Measurements from ENCODE around the gene FAM3A. TPM values are rescaled to one million over a fixed set of nuclear protein-coding genes. Genes with fewer than 3 reads are reported as not detected.

Gene FAM3A
- total RNA-seq, 1 donor from 2014 or later: 23.2 TPM

DNA sequence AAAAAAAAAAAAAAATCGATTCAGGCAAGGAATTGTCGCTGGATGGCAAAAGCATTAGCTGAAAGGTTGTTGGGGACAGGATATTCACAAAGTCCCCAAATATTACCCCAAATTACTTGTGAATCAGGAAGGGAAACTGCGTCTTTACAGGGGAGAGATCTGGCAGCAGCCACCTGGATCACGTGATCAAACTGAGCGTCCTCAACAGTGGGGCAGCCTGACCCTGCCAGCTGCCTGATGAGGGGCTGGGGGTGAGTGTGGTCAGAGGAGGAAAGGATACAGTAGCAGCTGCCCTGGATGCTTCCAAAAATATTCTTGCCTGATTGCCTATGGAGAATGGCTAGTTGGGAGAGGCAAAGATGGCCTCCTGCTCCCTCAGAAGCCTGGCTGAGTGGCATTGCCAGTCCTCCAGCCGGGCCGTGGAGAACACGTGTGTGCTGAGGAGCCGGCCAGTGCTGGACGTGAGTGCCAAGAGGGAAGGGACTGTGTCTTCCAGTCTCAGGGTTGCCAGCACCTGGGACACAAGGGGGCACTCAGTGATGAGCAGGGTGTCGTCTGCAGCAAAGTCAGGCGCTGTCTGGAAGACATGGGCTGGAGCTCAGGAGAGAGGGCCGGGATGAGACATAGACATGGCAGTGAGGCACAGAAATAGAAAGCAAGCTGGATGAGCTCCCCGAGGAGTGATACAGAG, 34.0 kb downstream of the FAM3A start:
- no peak for DNase-seq (ENCODE audit: low read depth, low spot score)

DNA sequence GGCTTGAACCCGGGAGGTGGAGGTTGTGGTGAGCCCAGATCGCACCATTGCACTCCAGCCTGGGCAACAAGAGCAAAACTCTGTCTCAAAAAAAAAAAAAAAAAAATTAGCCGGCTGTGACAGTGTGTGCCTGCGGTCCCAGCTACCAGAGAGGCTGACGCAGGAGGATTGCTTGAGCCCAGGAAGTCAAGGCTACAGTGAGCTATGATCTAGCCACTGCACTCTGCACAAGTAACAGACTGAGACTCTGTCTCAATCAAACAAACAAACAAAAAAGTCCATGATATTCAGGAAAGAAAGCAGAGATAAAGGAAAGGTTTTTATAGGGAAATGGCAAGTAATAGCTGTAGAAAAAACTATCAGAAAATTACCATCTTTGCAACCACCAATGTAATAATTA, 34.8 kb downstream of the FAM3A start:
- DNase-seq (ENCODE audit: low read depth, low spot score): no peak

DNA sequence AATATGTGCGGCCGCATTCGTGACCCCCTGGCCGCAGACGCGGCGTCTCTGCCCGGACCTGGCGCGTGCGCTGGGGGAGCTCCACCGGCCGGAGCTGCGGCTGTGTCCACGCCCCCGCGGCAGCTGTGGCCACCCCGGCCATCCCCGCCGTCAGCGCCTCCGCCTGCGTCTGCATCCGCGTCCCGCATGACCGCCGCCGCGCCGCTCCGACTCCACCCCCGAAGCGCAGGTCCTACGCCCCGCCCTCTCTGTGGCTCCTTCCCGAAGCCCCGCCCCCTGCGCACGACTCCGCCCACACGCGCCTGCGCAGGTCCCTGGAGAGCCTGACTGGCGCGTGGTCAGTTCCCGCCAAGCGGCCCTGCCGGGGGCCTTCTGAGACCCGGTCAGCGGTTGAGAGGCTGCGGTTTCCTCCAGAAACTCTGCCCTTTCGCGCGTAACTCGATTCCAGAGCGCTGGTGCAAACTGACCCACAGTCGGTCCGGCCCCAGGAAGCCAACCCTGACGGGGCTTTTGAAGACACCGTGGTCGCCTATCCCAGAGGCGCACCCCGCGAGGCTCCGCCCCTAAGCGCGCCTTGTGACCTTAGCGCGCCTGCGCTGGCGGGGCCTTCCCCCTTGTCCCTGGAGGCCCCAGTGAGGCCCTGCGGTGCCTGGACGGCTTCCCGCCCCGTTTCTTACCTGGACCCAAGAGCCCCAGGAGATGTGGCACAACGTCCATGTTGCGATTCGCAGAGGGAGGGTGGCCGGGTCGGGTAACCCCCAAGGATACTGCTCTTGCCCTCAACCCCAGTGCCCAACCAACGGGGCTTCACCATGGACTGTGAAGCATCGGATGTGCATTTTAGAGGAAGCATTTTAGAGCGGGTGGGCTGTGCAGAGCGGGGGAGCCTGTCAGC, 37.1 kb downstream of the FAM3A start, which contains the start of gene LAGE3:
TSS of gene LAGE3 (minus strand) at position 554 of the 895 bp plus-strand sequence. CDS start at position 188, 366 bp downstream.
- DNase-seq (ENCODE audit: low read depth, low spot score): peak; percentile 51

DNA sequence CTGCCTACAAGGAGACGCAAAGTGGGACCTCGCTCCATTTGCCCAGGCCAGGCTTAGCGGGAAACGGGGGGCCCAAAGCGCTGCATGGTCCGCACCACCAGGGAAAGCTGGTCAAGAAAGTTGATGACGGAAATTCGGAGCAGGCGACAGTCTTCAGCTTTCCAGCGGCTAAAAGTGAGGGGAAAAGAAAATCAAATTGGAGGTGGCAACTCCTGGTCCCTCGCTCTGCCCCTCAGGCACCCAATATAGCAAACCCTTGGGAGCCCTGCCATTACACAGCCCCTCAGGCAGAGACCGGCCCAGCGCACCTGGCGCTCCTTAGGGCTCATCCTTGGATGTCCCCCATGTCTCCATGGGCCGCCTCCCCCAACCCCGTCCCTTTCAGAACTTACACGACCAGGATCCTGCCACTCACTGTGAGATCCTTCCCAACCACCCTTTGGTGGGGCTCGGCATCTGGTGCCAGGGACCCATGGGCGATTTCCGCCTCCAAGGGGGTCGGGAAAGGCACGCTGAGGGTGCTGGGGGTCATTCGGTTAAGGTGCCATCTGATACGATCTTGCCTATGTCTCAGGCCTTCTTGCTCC, 38.0 kb downstream of the FAM3A start:
- DNase-seq (ENCODE audit: low read depth, low spot score): no peak

DNA sequence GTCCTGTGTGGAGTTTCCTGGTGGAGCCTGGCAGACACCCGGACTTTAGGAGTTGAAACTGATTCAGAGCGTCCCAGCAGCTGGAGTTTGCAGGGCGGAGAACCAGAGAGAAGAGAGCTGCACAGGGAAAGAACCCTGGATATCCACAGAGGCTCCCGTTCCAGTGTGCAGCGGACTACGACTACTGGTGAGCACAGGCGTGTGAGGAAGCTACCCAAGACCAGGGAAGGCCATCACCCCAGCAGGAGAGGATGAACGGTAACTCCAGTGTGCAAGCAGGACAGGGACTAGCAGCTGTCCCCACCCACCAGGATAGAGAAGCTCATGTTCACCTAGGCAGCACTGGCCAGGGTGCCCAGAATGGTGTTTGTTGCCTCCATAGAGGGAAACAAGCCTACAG, 39.2 kb downstream of the FAM3A start:
- DNase-seq (ENCODE audit: low read depth, low spot score): no peak

DNA sequence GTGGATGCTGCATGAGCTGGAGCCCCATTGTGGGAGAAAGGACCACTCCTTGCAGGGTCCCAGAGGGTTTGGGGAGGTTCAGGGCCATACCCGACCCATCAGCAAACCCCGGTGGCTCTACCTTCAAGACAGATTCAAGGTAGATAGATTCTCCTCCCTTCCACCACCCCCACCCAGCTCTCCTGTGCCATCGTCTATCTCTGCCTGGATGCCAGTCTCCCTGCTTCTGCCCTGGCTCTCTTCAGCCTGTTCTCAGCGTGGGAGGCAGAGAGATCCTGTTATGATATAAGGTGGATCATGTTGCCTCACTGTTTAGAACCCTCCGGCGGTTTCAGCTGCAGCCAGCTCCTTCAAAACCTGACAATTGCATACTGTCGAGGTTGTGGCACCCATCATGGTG, 42.3 kb downstream of the FAM3A start:
- DNase-seq (ENCODE audit: low read depth, low spot score): no peak

DNA sequence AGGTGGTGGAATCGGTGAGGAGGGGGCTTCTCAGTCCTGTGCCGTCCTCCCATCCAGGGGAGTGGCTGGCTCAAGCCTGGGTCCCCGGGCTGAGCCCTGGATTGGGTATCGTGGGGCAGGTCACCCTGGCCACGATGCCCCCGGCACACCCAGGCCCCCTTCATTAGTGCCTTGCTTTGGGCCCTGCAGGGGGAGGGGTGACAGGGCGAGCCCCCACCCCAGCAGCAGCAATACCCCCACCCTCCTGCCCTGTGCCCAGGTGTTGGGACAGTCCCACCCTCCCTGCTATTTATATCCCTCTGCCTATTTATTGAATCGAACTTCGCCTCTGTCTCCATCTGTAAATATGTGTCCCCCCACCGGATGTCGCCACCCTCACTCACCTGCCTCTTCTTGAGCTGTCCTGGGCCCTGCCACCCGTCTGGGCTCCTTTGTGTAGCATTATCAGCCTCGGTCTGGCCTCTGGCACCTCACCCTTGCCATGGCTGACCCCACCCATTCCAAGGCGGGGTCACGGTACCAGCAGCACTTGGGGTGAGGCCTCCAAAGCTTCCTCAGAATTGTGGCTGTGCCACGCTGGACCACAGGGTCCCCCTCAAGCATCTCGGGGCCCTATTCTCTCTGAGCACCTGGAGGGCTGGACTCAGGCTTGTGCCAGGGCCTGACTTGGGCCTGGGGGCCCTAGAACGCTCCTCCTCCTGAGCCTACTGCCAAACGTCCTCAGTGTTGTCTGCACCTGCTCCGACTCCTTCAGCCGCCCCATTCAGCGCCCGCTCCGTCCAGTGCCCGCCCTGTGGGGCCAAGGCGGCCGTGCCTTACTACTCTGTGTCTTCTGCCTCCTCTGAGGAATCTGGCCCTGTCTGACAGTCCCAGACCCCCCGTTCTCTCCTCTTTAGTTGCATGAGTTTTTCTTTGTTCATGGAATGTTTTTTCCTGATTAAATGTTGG, 43.1 kb downstream of the FAM3A start:
- DNase-seq (ENCODE audit: low read depth, low spot score): no peak

DNA sequence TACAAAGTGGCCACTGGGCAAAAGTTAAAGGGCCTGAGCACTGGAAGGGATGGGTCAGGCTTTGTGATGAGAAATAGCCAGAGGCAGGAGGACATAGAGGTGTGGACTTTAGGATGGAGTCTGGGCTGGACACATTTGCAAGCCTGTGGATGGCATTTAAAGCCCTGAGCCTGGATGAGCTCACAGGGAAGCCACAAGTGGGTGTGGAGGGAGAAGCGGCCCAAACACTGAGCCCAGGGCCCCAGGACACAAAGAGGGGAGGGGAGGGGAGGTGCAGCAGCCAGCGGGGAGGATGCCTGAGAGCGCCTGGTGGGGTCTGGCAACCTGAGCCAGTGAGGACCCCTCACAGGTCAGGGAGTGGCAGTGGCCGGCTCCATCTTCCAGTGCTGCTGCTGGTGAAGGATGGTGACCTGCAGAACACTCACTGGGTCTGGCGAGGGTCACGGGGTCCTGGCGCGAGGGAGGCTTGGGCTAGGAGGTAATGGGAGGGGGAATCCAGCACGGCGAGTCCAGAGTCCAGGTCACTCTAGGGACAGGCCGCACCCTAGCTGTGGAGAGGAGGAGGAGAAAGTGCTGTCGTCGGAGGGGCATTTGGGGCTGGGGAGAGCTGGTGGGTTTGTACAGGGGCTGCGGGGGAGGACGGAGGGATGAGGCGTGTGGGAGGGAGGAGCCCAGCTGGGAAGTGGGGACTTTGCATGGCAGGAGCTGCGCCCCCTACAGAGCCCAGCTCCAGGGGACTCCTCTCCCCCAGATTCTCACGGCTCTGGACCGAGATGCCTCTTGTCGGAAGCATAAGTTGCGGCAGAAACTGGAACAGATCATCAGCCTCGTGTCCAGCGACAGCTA, 44.0 kb downstream of the FAM3A start:
- DNase-seq (ENCODE audit: low read depth, low spot score): no peak

DNA sequence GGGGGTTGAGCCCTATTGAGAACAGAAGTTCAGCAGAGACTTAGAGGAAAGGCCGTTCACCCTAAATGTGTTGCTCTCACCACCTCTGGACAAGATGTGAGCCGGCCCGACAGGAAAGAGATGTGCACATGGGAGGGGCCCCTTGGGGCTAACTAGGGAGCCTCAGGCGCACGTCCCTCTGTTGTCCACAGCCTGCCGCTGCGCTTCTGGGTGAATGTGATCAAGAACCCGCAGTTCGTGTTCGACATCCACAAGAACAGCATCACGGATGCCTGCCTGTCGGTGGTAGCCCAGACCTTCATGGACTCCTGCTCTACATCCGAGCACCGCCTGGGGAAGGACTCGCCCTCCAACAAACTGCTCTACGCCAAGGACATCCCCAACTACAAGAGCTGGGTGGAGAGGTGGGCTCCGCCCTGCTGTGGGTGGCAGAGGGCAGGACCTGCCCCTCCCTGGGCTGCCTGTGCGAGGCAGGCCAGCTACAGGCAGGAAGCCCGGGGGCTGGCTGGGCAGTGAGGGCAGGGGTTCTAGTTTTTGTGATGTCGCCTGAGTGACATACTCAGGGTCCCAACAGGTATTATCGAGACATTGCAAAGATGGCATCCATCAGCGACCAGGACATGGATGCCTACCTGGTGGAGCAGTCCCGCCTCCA, 45.0 kb downstream of the FAM3A start:
- no peak for DNase-seq (ENCODE audit: low read depth, low spot score)

DNA sequence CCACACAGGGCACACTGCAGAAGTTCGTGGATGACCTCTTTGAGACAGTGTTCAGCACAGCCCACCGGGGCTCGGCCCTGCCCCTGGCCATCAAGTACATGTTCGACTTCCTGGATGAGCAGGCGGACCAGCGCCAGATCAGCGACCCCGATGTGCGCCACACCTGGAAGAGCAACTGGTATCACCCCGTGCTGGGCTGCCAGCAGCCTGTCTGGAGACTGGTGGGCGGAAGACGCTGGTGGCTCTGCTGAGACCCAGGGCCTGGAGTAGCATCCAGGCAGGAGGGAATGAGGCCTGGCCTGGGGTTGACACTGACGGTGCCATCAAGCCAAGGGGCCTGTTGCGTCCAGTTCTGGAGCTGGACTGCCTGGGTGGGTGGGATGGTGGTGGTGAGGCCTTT, 45.6 kb downstream of the FAM3A start:
- no peak for DNase-seq (ENCODE audit: low read depth, low spot score)

DNA sequence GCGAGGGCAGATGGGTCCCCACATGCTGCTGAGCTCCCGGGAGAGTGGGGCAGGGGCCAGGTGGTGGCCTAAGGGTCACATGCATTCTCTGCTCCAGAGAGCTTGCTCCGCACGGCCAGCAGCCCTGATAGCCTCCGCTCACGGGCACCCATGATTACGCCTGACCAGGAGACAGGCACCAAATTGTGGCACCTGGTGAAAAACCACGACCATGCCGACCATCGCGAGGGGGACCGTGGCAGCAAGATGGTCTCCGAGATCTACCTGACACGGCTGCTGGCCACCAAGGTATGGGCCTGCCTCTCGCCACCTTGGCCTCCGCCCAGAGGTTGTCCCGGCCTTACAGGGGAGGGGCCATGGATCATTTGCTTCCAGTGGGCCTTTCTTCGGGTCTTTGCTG, 46.2 kb downstream of the FAM3A start:
- DNase-seq (ENCODE audit: low read depth, low spot score): no peak

DNA sequence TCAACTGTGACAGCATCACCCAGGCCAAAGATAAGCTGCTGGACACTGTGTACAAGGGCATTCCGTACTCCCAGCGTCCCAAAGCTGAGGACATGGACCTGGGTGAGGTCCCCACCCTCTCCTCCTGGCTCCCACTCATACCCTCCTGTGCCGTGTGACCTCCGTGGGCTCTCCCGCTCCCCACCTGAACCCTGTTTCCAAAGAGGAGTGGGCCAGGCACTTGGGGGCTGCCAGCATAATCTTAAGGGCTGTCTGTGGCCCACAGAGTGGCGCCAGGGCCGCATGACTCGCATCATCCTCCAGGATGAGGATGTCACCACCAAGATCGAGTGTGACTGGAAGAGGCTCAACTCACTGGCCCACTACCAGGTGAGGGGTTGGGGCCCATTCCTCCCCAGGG, 46.9 kb downstream of the FAM3A start:
- DNase-seq (ENCODE audit: low read depth, low spot score): no peak

DNA sequence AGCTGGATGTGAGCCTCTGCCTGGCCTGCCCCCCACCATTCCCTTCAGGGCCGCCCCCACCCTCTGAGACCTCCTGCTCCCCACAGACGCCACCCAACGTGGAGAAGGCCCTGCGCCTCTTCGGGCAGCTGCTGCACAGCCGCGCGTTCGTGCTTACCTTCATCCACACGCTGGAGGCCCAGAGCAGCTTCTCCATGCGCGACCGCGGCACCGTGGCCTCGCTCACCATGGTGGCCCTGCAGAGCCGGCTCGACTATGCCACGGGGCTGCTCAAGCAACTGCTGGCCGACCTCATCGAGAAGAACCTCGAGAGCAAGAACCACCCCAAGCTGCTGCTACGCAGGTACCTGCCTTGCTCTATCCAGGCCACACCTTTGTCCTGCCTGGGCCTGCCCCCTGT, 47.8 kb downstream of the FAM3A start:
- DNase-seq (ENCODE audit: low read depth, low spot score): no peak

DNA sequence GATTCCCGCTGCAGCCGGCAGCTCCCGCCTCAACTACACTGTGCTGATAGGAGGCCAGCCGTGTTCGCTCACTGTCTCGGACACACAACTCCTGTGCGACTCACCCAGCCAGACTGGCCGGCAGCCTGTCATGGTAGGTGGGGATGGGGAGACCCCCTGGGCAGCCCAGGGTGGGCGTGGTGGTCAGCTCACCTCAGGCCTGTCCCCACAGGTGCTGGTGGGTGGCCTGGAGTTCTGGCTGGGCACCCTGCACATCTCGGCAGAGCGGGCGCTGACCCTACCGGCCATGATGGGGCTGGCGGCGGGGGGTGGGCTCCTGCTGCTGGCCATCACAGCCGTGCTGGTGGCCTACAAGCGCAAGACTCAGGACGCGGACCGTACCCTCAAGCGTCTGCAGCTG, 48.5 kb downstream of the FAM3A start:
- DNase-seq (ENCODE audit: low read depth, low spot score): no peak

DNA sequence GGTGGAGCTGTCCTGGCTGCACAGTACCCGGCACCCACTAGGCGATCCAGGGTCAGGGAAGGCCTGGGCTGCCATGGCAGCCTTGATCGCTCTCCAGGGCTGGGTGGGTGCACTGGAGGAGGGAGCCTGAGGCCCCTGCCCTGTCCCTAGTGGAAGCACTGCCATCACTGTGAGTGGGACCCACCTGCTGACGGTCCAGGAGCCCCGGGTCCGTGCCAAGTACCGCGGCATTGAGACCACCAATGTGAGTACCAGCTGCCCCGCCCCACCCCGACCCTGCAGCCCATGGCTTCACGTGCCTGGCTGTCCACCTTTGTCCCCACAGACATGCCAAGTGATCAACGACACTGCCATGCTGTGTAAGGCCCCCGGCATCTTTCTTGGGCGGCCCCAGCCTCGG, 49.1 kb downstream of the FAM3A start:
- DNase-seq (ENCODE audit: low read depth, low spot score): no peak

DNA sequence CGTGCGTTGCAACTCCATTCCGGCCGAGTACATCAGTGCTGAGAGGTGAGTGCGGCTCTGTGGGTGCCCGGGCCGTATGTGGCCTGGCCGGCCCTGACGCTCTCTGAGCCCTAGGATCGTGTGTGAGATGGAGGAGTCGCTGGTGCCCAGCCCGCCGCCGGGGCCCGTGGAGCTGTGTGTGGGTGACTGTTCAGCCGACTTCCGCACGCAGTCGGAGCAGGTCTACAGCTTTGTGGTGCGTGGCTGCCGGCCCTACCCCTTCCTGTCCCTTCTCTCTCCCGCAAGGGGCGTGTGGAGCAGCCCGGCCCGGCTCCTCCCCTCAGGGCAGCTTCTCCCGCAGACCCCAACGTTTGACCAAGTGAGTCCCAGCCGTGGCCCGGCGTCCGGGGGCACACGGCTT, 50.0 kb downstream of the FAM3A start:
- no peak for DNase-seq (ENCODE audit: low read depth, low spot score)

DNA sequence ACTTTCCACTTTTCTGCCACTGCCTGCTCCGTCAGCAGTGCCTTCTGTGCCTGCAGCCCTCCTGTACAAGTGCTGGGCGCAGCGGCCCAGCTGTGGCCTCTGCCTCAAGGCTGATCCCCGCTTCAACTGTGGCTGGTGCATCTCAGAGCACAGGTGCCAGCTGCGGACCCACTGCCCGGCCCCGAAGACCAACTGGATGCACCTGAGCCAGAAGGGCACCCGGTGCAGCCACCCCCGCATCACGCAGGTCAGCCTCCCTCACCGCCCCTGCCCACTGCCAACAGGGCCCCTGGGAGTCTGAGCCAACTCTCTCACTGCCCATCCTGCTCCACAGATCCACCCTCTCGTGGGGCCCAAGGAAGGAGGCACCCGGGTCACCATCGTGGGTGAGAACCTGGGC, 50.4 kb downstream of the FAM3A start:
- DNase-seq (ENCODE audit: low read depth, low spot score): no peak

DNA sequence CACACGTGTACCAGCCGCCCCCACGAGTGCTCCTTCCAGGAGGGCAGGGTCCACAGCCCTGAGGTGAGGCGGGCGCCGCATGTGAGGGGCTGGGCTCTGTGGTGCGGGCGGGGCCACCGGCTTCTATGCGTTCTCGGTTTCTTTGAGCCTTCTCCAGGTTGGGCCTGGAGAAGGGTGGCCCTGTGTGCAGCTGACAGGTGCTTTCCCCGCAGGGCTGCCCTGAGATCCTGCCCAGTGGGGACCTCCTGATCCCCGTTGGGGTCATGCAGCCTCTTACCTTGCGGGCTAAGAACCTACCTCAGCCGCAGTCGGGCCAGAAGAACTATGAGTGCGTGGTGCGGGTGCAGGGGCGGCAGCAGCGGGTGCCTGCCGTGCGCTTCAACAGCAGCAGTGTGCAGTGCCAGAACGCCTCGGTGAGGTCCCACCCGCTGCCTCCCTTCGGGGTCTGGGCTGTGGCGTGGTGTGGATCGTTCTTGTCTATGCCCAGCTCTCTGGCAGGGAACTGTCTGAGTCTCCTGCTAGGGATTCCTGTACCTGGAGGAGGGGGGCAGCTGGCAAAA, 51.1 kb downstream of the FAM3A start:
- no peak for DNase-seq (ENCODE audit: low read depth, low spot score)

DNA sequence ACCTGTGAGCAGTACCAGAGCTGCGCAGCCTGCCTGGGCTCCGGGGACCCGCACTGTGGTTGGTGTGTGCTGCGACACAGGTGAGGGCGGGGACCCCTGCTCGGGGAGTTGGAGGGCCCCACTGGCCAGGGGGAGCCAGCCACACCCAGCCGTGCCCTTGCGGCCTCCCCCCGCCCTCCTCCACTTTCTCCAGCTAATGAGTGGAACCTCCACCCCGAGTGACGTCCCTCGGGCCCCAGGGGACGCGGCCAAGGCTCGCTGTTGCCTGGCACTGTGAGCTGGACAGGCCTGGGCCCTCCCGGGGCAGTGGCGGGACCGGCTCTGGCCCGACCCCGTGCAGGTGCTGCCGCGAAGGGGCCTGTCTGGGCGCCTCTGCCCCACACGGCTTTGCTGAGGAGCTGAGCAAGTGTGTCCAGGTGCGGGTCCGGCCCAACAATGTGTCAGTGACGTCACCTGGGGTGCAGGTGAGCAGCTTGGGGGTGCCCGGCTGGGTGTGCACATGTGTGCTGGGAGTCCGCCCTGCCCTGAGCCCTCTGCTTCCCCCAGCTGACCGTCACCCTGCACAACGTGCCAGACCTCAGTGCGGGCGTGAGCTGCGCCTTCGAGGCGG, 52.3 kb downstream of the FAM3A start:
- DNase-seq (ENCODE audit: low read depth, low spot score): no peak

Measured in pulmonary artery endothelial cell (primary cell).